SK-N-SH (cell line): ENCODE measurements around the gene CYP2R1. TPM values are rescaled to one million over a fixed set of nuclear protein-coding genes. Genes with fewer than 3 reads are reported as not detected.

ENCODE experiments used
- CTCF ChIA-PET: fragments of 300-600, 350-600 bp; formaldehyde crosslinking; extraction: SDS; loops from one replicate; lab custom pipeline; 2021; lab: Yijun Ruan, JAX
- POLR2A ChIA-PET: fragments of 350-600 bp; sonication (Branson Sonifier 250); formaldehyde crosslinking; extraction: SDS; loops from one replicate; lab custom pipeline; 2020; ENCODE audit warnings: antibody characterized with exemption, inconsistent platforms; lab: Yijun Ruan, JAX
- DNase-seq: peaks from one replicate; pipeline ENCODE4 v3.0.0; 2012
- H2AFZ ChIP-seq: fragments of 200-600 bp; sonication (generic); 2 replicates; pipeline ENCODE4 v1.8.1; 2016; ENCODE audit warnings: antibody characterized with exemption, mild to moderate bottlenecking, low read depth
- H3F3A ChIP-seq: fragments of 200-600 bp; sonication (generic); replicated peaks from 2 replicates; pipeline ENCODE3; 2016; ENCODE audit warnings: antibody characterized with exemption, mild to moderate bottlenecking; ENCODE audit not compliant: insufficient read depth
- H3K27ac ChIP-seq, 2 experiments: fragments of 200-500 bp in 1 of 2; fragments of 200-600 bp in 1 of 2; sonication (Bioruptor generic) in 1 of 2; sonication (generic), shearing (Covaris generic) in 1 of 2; 2 replicates each; pipeline versions ENCODE4 v1.5.1 to v1.6.1; 2014 to 2016; ENCODE audit warnings: low read depth in 2 of 2, inconsistent platforms in 1 of 2, low read length in 1 of 2, mild to moderate bottlenecking in 1 of 2, mixed read lengths in 1 of 2
- H3K27me3 ChIP-seq: fragments of 200-600 bp; sonication (generic), shearing (Covaris generic); 2 replicates; pipeline ENCODE4 v1.6.1; 2016; ENCODE audit warnings: mixed run types; ENCODE audit not compliant: insufficient read depth
- H3K36me3 ChIP-seq, 2 experiments: fragments of 200-500 bp in 1 of 2; fragments of 200-600 bp in 1 of 2; sonication (Bioruptor generic) in 1 of 2; sonication (generic) in 1 of 2; replicated peaks in 1 of 2; 2 replicates each; pipeline versions ENCODE3 to v1.5.1; 2014 to 2016; ENCODE audit warnings: low read length in 1 of 2, mild to moderate bottlenecking in 1 of 2; ENCODE audit not compliant: insufficient read depth in 2 of 2, control insufficient read depth in 1 of 2
- H3K4me1 ChIP-seq, 2 experiments: fragments of 200-500 bp in 1 of 2; fragments of 200-600 bp in 1 of 2; sonication (Bioruptor generic) in 1 of 2; sonication (generic), shearing (Covaris generic) in 1 of 2; 2 replicates each; pipeline versions ENCODE4 v1.5.1 to v1.6.1; 2014 to 2016; ENCODE audit warnings: low read depth in 1 of 2, low read length in 1 of 2, mixed run types in 1 of 2; ENCODE audit not compliant: insufficient read depth in 2 of 2, control insufficient read depth in 1 of 2
- H3K4me2 ChIP-seq: fragments of 200-600 bp; sonication (generic), shearing (Covaris generic); 2 replicates; pipeline ENCODE4 v1.6.1; 2017; ENCODE audit warnings: mixed run types
- H3K4me3 ChIP-seq, 2 experiments: fragments of 200-500 bp in 1 of 2; fragments of 200-600 bp in 1 of 2; sonication (Bioruptor generic) in 1 of 2; sonication (generic), shearing (Covaris generic) in 1 of 2; 2 replicates each; pipeline versions ENCODE4 v1.5.1 to v1.8.1; 2014 to 2016; ENCODE audit warnings: low read depth in 2 of 2, inconsistent platforms in 1 of 2, low read length in 1 of 2, mild to moderate bottlenecking in 1 of 2, mixed read lengths in 1 of 2, moderate library complexity in 1 of 2
- H3K79me2 ChIP-seq: fragments of 200-600 bp; sonication (generic); 2 replicates; pipeline ENCODE4 v1.8.1; 2017; ENCODE audit warnings: mild to moderate bottlenecking; ENCODE audit not compliant: insufficient read depth
- H3K9ac ChIP-seq: fragments of 200-600 bp; sonication (generic); 2 replicates; pipeline ENCODE4 v1.6.1; 2017; ENCODE audit warnings: mixed run types
- H3K9me2 ChIP-seq: fragments of 200-600 bp; sonication (generic); 2 replicates; pipeline ENCODE4 v1.6.1; 2017; ENCODE audit warnings: mixed run types
- H3K9me3 ChIP-seq: fragments of 200-600 bp; sonication (generic); 2 replicates; pipeline ENCODE4 v1.6.1; 2017; ENCODE audit warnings: mixed run types, mild to moderate bottlenecking, moderate library complexity
- H4K20me1 ChIP-seq: fragments of 200-600 bp; sonication (generic); 2 replicates; pipeline ENCODE4 v1.6.1; 2017; ENCODE audit warnings: mild to moderate bottlenecking, mixed run types; ENCODE audit not compliant: insufficient read depth
- CHD2 ChIP-seq: fragments of 150-350 bp; IDR thresholded peaks from 2 replicates; pipeline ENCODE4 v1.6.1; 2018; ENCODE audit warnings: low read length; ENCODE audit not compliant: partially characterized antibody
- EZH2phosphoT487 ChIP-seq: fragments of 200-600 bp; sonication (generic); IDR thresholded peaks from 2 replicates; pipeline ENCODE4 v1.6.1; 2017; ENCODE audit warnings: low read depth, mixed run types, mild to moderate bottlenecking, antibody characterized with exemption, moderate library complexity, borderline replicate concordance
- FOXM1 ChIP-seq: IDR thresholded peaks from 2 replicates; pipeline ENCODE4 v1.4.0; 2012; ENCODE audit warnings: low read depth, mild to moderate bottlenecking
- GABPA ChIP-seq: IDR thresholded peaks from 2 replicates; pipeline ENCODE4 v1.4.0; 2012; ENCODE audit warnings: low read depth, mild to moderate bottlenecking
- IRF3 ChIP-seq: fragments of 150-350 bp; IDR thresholded peaks from 2 replicates; pipeline ENCODE4 v1.6.1; 2016; ENCODE audit warnings: mild to moderate bottlenecking, low read depth, low read length
- JUND ChIP-seq: IDR thresholded peaks from 2 replicates; pipeline ENCODE4 v1.4.0; 2012
- MEF2A ChIP-seq: IDR thresholded peaks from 2 replicates; pipeline ENCODE4 v1.4.0; 2012; ENCODE audit warnings: low read depth, borderline replicate concordance
- MXI1 ChIP-seq: IDR thresholded peaks from 2 replicates; pipeline ENCODE4 v1.6.1; 2012; ENCODE audit warnings: mild to moderate bottlenecking, low read depth, low read length, improper control_type of control experiment
- NRF1 ChIP-seq: IDR thresholded peaks from 2 replicates; pipeline ENCODE4 v1.6.1; 2012; ENCODE audit warnings: low read depth, mild to moderate bottlenecking, low read length
- RAD21 ChIP-seq: IDR thresholded peaks from 2 replicates; pipeline ENCODE4 v1.6.1; 2012; ENCODE audit warnings: mild to moderate bottlenecking, low read length
- REST ChIP-seq: IDR thresholded peaks from 2 replicates; pipeline ENCODE4 v1.6.1; 2012; ENCODE audit warnings: mild to moderate bottlenecking, low read depth, low read length, moderate library complexity
- RFX5 ChIP-seq: IDR thresholded peaks from 2 replicates; pipeline ENCODE4 v1.6.1; 2012; ENCODE audit warnings: mild to moderate bottlenecking, improper control_type of control experiment, low read length
- RXRA ChIP-seq: IDR thresholded peaks from 2 replicates; pipeline ENCODE4 v1.4.0; 2012; ENCODE audit warnings: low read depth, mild to moderate bottlenecking, borderline replicate concordance
- TAF1 ChIP-seq: IDR thresholded peaks from 2 replicates; pipeline ENCODE4 v1.6.1; 2012; ENCODE audit warnings: low read depth, mild to moderate bottlenecking, low read length, moderate library complexity, borderline replicate concordance
- TCF12 ChIP-seq: IDR thresholded peaks from 2 replicates; pipeline ENCODE4 v1.4.0; 2012
- TEAD4 ChIP-seq: IDR thresholded peaks from 2 replicates; pipeline ENCODE4 v1.4.0; 2012; ENCODE audit warnings: mild to moderate bottlenecking, borderline replicate concordance; ENCODE audit not compliant: insufficient read depth
- USF1 ChIP-seq: IDR thresholded peaks from 2 replicates; pipeline ENCODE4 v1.4.0; 2012; ENCODE audit warnings: low read depth, borderline replicate concordance
- WGBS: methylation state at CpG from one replicate; pipeline ENCODE4 v1.1.6; 2017; ENCODE audit warnings: low lambda C conversion rate; 5-methylcytosine and 5-hydroxymethylcytosine counted together
- polyA plus RNA-seq, 3 experiments: library from polyadenylated mRNA; depleted of rRNA; stranded (reverse); fragments of >200 nt; gene quantifications; 2 replicates each; pipeline ENCODE4 v1.2.3, GENCODE V29; 2012
- TF ChIP-seq, protein P1 (sequence below): fragments of 150-350 bp; IDR thresholded peaks from 2 replicates; pipeline ENCODE4 v1.6.1; 2017; ENCODE audit warnings: antibody characterized with exemption, low read length, low read depth, borderline replicate concordance

The CYP2R1 gene
- polyA plus RNA-seq, 1 of the 3 experiments (the other 2 are of a cell fraction): 9.3 TPM

- no peaks in the 10 kb centered on the region for H3K27me3 ChIP-seq
- WGBS: 58% methylated on average over 2 of the region's 2 CpGs
- H3K36me3 ChIP-seq: no peaks in the 10 kb centered on the region
- H3K79me2 ChIP-seq: no peaks in the 10 kb centered on the region
- no peak overlapping the region for H3K4me3 ChIP-seq
- ChIA-PET POLR2A (no interaction called here), CTCF (interaction anchor here (0.6 to 2.1 kb wide), 2 partner anchors 8 to 9 kb away, joined by 3 to 26 read pairs; no protein-coding TSS in a partner anchor)
- no peaks in the 10 kb centered on the region for H3K9me2 ChIP-seq
- no peak overlapping the region for H3K27ac ChIP-seq
- no peak overlapping the region for H2AFZ ChIP-seq
- no peaks in the 10 kb centered on the region for H4K20me1 ChIP-seq
- no peak overlapping the region for H3K4me2 ChIP-seq
- peaks cover 4% of the 10 kb centered on the region for H3F3A ChIP-seq
- no peaks in the 10 kb centered on the region for H3K9me3 ChIP-seq
- no peak for DNase-seq
- no peak overlapping the region for H3K9ac ChIP-seq
- TF ChIP-seq FOXM1: no peak
- TF ChIP-seq CHD2: no peak
- no peak for TF ChIP-seq RAD21
- no peak for TF ChIP-seq GABPA
- no peak for TF ChIP-seq TAF1
- TF ChIP-seq NRF1: no peak
- TF ChIP-seq JUND: no peak
- TF ChIP-seq MEF2A: no peak
- no peaks in the 10 kb centered on the region; a peak in 1 of 4 replicates for H3K4me1 ChIP-seq
Observed at GRCh38 chr11:14898906-14899305, 6.9 kb upstream of the CYP2R1 start.

DNA sequence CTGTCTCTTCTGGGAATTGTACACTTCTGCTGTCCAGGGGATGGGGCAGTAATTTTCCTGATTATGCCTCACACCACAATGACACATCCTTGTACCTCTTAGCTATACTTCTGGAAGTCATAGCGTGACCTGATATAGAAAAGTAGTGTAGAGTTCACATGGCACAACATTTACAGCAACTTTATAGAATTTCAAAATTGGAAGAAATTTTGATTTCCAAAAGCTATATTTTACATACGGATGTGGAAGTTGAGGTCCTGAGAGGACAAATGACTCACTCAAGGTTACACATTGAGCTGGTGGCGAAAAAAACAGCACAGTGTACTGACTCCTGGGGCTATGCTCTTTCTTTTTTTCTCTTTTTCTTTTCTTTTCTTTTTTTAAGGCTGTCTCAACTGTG lies 6.3 kb upstream of the CYP2R1 start:
- ChIA-PET CTCF (interaction anchor here (2.1 kb wide), 1 partner anchor 10 kb away, joined by 26 read pairs; no protein-coding TSS in a partner anchor), POLR2A (no interaction called here)
- H3K27ac ChIP-seq: no peak overlapping the region
- DNase-seq: no peak
- H3F3A ChIP-seq: peaks cover 4% of the 10 kb centered on the region
- H3K9me2 ChIP-seq: no peaks in the 10 kb centered on the region
- H3K4me1 ChIP-seq: no peaks in the 10 kb centered on the region; a peak in 1 of 4 replicates
- 77% methylated on average over 3 of the region's 3 CpGs for WGBS
- no peak overlapping the region for H3K4me2 ChIP-seq
- H3K79me2 ChIP-seq: no peaks in the 10 kb centered on the region
- no peak overlapping the region for H3K9ac ChIP-seq
- no peak for TF ChIP-seq TEAD4
- no peak for TF ChIP-seq USF1
- TF ChIP-seq EZH2phosphoT487: no peak
- TF ChIP-seq RFX5: no peak
- TF ChIP-seq, protein P1, sequence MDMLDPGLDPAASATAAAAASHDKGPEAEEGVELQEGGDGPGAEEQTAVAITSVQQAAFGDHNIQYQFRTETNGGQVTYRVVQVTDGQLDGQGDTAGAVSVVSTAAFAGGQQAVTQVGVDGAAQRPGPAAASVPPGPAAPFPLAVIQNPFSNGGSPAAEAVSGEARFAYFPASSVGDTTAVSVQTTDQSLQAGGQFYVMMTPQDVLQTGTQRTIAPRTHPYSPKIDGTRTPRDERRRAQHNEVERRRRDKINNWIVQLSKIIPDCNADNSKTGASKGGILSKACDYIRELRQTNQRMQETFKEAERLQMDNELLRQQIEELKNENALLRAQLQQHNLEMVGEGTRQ: no peak
- TF ChIP-seq MXI1: no peak
- TF ChIP-seq FOXM1: no peak
- no peak for TF ChIP-seq TCF12
- no peak for TF ChIP-seq RXRA
- TF ChIP-seq IRF3: no peak
- TF ChIP-seq REST: no peak
- H3K9me3 ChIP-seq: no peaks in the 10 kb centered on the region
- no peaks in the 10 kb centered on the region for H4K20me1 ChIP-seq
- no peak overlapping the region for H2AFZ ChIP-seq
- no peaks in the 10 kb centered on the region for H3K27me3 ChIP-seq
- H3K36me3 ChIP-seq: no peaks in the 10 kb centered on the region
- H3K4me3 ChIP-seq: no peak overlapping the region
